Midbrain (tissue), 1 donor: ENCODE data around the gene KLHL29.

Experiments used
- DNase-seq: peaks from one replicate; lab custom pipeline; 2025; lab: John Stamatoyannopoulos, UW

Gene KLHL29

DNA sequence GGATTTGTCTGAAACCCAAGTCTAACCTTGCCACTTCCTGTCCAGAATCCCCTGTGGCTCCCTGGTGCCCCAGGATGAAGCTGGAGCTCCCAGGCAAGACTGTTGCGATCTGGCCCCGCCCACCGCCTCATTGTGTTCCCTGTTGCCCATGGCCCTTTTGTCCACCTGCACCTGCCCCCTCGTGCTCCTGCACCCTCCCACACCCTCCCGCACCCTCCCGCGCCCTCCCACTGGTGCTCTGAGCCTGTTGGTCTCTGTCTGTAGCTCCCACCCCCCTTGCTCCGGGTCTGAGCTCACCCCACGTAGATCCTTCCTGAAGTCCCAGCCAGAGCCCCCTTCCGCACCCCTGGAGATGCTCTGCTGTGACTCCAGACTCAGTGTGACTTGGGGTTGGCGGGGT lies 297.5 kb downstream of the KLHL29 start:
- no peak for DNase-seq

- DNase-seq = no peak
These were observed 298.0 kb downstream of the KLHL29 start for GRCh38 chr2:23683001-23683400.

- DNase-seq = no peak
These were observed 299.6 kb downstream of the KLHL29 start for GRCh38 chr2:23684395-23685176.

DNA sequence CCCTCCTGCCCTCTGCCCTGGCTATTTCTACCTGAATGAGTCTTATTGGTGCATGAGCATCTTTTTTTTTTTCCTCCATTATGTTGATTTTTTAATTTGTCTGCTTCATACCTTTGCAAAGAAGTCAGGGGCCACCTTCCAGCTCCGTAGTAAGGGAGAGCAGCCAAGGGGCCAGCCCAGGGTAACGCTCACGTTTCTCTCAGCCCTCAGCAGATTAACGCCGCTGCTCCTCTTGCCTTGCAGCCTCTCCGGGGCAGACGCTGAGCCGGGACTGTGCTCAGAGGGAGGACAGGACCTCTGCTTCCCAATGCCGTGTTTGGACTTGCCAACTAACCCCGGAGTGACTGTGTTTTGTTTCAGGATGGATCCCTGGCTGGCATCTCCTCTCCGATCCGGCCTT lies 300.2 kb downstream of the KLHL29 start:
- DNase-seq = no peak

GRCh38 chr2:23685706-23686105 lies 300.7 kb downstream of the KLHL29 start:
- DNase-seq = no peak

GRCh38 chr2:23686405-23687029 lies 301.5 kb downstream of the KLHL29 start:
- no peak for DNase-seq

GRCh38 chr2:23687214-23687613 lies 302.2 kb downstream of the KLHL29 start:
- no peak for DNase-seq

DNA sequence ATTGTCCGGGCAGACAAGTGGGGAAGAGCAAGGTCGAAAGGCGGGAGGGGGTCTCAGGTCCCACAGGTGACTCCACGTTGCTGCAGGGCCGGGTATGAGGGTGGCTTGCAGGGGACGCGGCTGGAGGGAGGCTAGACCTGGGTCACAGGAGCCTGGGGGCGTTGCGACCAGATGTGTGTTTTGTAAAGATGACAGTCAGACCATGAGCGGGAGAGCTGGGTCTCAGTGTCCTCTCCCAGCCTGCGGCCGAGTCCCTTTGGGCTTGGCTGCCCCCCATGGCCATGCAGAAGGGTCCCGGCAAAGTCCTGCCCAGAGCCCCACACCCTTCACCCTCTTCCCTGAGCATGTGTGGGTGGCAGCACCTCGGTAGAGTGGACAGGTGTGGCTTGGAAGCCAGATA lies 302.7 kb downstream of the KLHL29 start:
- no peak for DNase-seq

GRCh38 chr2:23688486-23689130 lies 303.6 kb downstream of the KLHL29 start:
- no peak for DNase-seq

DNA sequence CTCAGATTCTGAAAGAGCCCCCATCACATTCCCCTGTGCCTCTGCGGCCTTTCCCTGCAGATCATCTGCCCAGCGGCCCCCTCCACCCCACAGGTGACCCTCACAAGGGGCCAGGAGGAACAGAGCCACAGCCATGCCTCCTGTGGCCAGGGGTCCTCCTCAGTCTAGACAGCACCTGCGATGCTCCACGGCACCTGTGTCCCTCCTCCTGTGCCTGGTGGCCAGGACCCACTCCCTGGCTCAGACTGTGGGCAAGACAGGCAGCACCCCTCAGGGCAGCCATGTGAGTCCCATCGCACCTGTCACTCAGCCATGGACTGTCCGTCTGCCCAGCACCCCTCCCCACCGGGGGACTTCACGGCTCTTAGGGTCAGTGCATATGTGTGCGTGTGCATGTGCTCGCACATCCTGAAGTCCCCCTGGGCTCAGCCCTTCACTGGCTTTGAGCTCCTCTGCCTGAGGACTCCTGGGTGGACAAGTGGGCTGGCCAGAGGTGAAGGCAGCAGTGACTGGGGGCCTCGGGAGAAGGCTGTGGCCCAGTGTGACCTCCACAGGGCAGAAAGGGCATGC lies 304.2 kb downstream of the KLHL29 start:
- DNase-seq = no peak

- DNase-seq = no peak
These were observed 304.9 kb downstream of the KLHL29 start for GRCh38 chr2:23689891-23690290.

GRCh38 chr2:23690421-23691105 lies 305.6 kb downstream of the KLHL29 start:
- no peak for DNase-seq

DNA sequence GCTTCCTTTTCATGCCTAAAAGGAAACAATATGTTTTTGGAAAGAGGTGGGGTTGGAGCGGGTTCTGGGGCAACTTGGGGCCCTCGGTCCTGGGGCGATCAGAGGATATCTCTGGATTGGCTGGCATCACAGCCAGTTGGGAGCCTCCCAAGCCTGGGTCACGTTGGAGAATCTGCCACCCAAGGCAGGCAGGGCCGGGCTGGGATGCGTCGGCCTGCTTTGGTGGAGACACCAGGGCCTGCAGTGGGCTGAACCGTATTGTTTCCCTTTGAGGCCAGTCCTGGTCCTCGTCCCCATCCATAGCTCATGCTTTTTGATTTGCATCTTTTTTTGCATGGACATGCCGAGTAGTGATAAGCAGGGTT lies 306.1 kb downstream of the KLHL29 start:
- no peak for DNase-seq

GRCh38 chr2:23691565-23691964 lies 306.6 kb downstream of the KLHL29 start:
- no peak for DNase-seq

GRCh38 chr2:23692263-23692662 lies 307.3 kb downstream of the KLHL29 start:
- DNase-seq = no peak

DNA sequence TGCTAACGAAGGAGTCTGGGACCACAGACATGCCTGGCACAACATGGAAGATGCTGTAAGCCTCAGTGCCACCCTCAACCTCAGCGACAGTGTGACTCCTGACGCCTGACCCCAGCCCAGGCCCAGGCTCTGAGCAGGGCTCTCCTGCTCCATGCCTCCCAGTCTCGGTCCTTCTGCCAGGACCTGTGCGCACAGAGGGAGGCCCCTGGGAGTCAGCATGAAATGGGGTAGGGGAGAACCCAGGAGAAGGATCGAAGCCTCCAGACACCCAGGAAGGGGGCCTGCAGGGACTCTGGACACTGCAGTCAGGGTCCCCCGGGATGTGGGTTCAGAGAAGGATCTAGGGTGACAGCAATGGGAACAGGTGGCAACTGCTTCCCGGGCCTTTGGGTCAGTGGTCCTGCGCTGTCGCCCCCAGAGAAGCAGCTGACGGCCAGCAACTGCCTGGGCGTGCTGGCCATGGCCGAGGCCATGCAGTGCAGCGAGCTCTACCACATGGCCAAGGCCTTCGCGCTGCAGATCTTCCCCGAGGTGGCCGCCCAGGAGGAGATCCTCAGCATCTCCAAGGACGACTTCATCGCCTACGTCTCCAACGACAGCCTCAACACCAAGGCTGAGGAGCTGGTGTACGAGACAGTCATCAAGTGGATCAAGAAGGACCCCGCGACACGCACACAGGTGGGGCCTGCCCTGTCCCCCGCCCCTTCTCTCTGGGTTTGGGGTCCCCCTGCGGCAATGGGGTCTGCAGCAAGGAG lies 308.0 kb downstream of the KLHL29 start:
- DNase-seq = no peak

GRCh38 chr2:23693606-23693951 lies 308.6 kb downstream of the KLHL29 start:
- no peak for DNase-seq

DNA sequence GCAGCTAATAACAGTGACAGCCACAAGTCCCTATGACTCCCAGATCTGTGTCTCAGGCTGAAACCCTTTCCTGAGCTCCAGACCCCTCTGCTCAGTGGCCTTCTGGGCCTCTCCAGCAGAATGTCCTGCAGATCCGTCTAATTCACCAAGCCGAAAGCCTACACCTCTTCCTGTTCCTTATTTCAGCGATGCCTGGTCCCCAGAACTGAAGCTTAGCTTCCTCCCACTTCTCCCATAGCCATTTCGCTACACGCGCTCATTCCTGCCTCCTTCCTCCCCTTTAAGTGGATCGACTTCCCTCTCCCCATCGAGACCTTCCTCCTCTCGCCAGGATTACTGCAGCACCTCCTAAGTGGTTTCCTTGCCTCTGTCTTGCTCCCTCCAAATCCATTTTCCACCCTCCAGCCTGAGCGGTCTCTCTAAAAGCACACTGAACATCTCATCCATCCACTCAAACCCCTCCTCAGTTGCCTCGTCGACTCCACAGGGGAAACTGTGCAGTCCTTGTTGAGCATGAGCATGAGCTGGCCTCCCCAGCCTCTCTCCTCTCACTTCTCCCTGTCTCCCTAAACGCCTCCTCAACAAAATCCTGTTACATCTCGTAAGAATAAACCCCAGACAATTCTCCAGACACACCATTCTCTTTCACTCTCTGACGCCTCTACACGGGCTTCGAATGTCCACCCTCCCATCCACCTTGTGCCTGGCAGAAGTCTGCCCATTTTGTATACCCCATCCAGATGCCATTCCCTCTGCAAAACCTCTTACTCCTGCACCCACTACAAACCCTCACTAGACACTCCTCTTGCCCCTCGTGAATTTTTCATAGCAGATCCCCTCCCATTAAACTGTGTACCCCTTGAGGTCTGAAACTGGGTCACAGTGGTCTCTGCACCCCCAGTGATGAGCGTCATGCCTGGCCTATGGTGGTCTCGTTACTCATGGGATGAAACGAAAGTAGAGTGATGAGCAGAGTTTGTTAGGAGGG lies 309.4 kb downstream of the KLHL29 start:
- DNase-seq = no peak

GRCh38 chr2:23695214-23695889 lies 310.4 kb downstream of the KLHL29 start:
- DNase-seq = no peak
